Ascending aorta (tissue), 2 donors: ENCODE data around the gene CENPN. TPM values are rescaled to one million over a fixed set of nuclear protein-coding genes. Genes with fewer than 3 reads are reported as not detected.

ENCODE experiments used
- DNase-seq, 2 donors: peaks; one replicate each; pipeline ENCODE4 v3.0.0-alpha.2; 2019; ENCODE audit warnings: low spot score in 2 of 2
- H3K27ac ChIP-seq, 2 donors: fragments of 200-600 bp; sonication (generic); one replicate each; pipeline ENCODE4 v1.5.1; 2016 to 2017; ENCODE audit warnings: mild to moderate bottlenecking in 1 of 2
- H3K27me3 ChIP-seq: fragments of 200-600 bp; sonication (generic); one replicate; pipeline ENCODE4 v1.5.1; 2017
- H3K36me3 ChIP-seq, 2 donors: fragments of 200-600 bp; sonication (generic); one replicate each; pipeline ENCODE4 v1.5.1; 2016
- H3K4me1 ChIP-seq, 2 donors: fragments of 200-600 bp; sonication (generic); one replicate each; pipeline ENCODE4 v1.5.1; 2016 to 2017; ENCODE audit warnings: mild to moderate bottlenecking in 1 of 2
- H3K4me3 ChIP-seq, 2 donors: fragments of 200-600 bp; sonication (generic); one replicate each; pipeline ENCODE4 v1.5.1; 2016 to 2017; ENCODE audit warnings: mild to moderate bottlenecking in 1 of 2
- H3K9me3 ChIP-seq, 2 donors: fragments of 200-600 bp; sonication (generic); one replicate each; pipeline ENCODE4 v1.5.1; 2016
- CTCF ChIP-seq, 3 experiments: fragments of 200-600 bp in 2 of 3; fragments of 450-650 bp in 1 of 3; sonication (generic) in 2 of 3; IDR thresholded peaks; one replicate each; pipeline ENCODE4 v1.5.1; 2016 to 2019; ENCODE audit warnings: antibody characterized with exemption in 3 of 3, mild to moderate bottlenecking in 1 of 3, moderate library complexity in 1 of 3
- intact Hi-C: fragments of 100-400 bp; cut with DNase I; formaldehyde crosslinking; loops from one replicate; pipeline ENCODE4 v1.15.1; 2023
- total RNA-seq: library from RNA; depleted of rRNA; stranded (reverse); fragments of >200 nt; gene quantifications from one replicate; pipeline ENCODE4 v1.1.0, GENCODE V29; 2016

Gene CENPN
- total RNA-seq, 1 donor from 2014 or later, result not detected

- Histone ChIP-seq H3K4me3 (no peak overlapping the region), H3K9me3 (no peaks in the 10 kb centered on the region), H3K27ac (peak overlapping the region in 1 of 2 donors; percentile 20), H3K4me1 (peaks cover 0 to 4% of the 10 kb centered on the region in 2 donors), H3K36me3 (no peaks in the 10 kb centered on the region), H3K27me3 (no peaks in the 10 kb centered on the region)
- intact Hi-C loops, result loop anchor here (5.0 kb wide), 1 partner anchor 60 kb away; no protein-coding TSS in a partner anchor
- no peak for DNase-seq
- TF ChIP-seq CTCF (IDR thresholded peaks at IDR 0.05), result no peak
Measured at GRCh38 chr16:80991792-80992430, 15.1 kb upstream of the CENPN start.

- Histone ChIP-seq H3K36me3 (no peaks in the 10 kb centered on the region), H3K27ac (peak overlapping the region; percentile 33 to 76), H3K4me1 (peaks cover 0 to 4% of the 10 kb centered on the region in 2 donors), H3K27me3 (no peaks in the 10 kb centered on the region), H3K4me3 (peak overlapping the region; percentile 21 to 33), H3K9me3 (no peaks in the 10 kb centered on the region)
- no peak for TF ChIP-seq CTCF (IDR thresholded peaks at IDR 0.05)
- no peak for DNase-seq
- intact Hi-C loops, result loop anchor here (5.0 kb wide), 1 partner anchor 60 kb away; no protein-coding TSS in a partner anchor
Measured at GRCh38 chr16:80992676-80993293, 14.2 kb upstream of the CENPN start.

- Histone ChIP-seq H3K27ac (peak overlapping the region; percentile 33 to 76), H3K9me3 (no peaks in the 10 kb centered on the region), H3K36me3 (no peaks in the 10 kb centered on the region), H3K4me1 (peaks cover 0 to 4% of the 10 kb centered on the region in 2 donors), H3K27me3 (no peaks in the 10 kb centered on the region), H3K4me3 (peak overlapping the region; percentile 21 to 33)
- peak in 1 of 2 donors; percentile 69 for DNase-seq
- intact Hi-C loops, result loop anchor here (5.0 kb wide), 1 partner anchor 61 kb away; no protein-coding TSS in a partner anchor
- TF ChIP-seq CTCF (IDR thresholded peaks at IDR 0.05), result no peak
Measured at GRCh38 chr16:80993307-80993706, 13.7 kb upstream of the CENPN start.

- peak overlapping the region; percentile 21 to 33 for H3K4me3 ChIP-seq
- DNase-seq, result no peak
- no peak for TF ChIP-seq CTCF (IDR thresholded peaks at IDR 0.05)
- intact Hi-C loops, result loop anchor here (5.0 kb wide), 1 partner anchor 62 kb away; no protein-coding TSS in a partner anchor
- H3K36me3 ChIP-seq, result no peaks in the 10 kb centered on the region
- H3K4me1 ChIP-seq, result peaks cover 0 to 4% of the 10 kb centered on the region in 2 donors
- H3K27me3 ChIP-seq, result no peaks in the 10 kb centered on the region
- H3K9me3 ChIP-seq, result no peaks in the 10 kb centered on the region
- H3K27ac ChIP-seq, result peak overlapping the region in 1 of 2 donors; percentile 76
Measured at GRCh38 chr16:80993834-80994233, 13.2 kb upstream of the CENPN start.

GRCh38 chr16:80994451-80994850 lies 12.6 kb upstream of the CENPN start:
- no peak overlapping the region for H3K27ac ChIP-seq
- TF ChIP-seq CTCF (IDR thresholded peaks at IDR 0.05), result no peak
- H3K4me3 ChIP-seq, result no peak overlapping the region
- no peaks in the 10 kb centered on the region for H3K27me3 ChIP-seq
- H3K9me3 ChIP-seq, result no peaks in the 10 kb centered on the region
- DNase-seq, result no peak
- peaks cover 0 to 4% of the 10 kb centered on the region in 2 donors for H3K4me1 ChIP-seq
- no peaks in the 10 kb centered on the region for H3K36me3 ChIP-seq
- intact Hi-C loops, result loop anchor here (5.0 kb wide), 1 partner anchor 62 kb away; no protein-coding TSS in a partner anchor
